SK-N-SH treated with all-trans-retinoic acid at 6 μM for 48 hours (cell line): Measurements from ENCODE around the gene QRFP.

Source experiments
- ATAC-seq: fragments of 200-7000 bp; cut with Tn5 transposase; 3 replicates; pipeline ENCODE4 v1.9.1; 2020; ENCODE audit warnings: mild to moderate bottlenecking, moderate library complexity
- ARNTL ChIP-seq: fragments of 450-650 bp; formaldehyde crosslinking; IDR thresholded peaks from 2 replicates; pipeline ENCODE4 v1.5.0; 2020; ENCODE audit warnings: low read depth, mild to moderate bottlenecking, moderate library complexity, borderline replicate concordance
- BACH2 ChIP-seq: fragments of 250-450 bp; sonication (Bioruptor Pico); IDR thresholded peaks from 2 replicates; pipeline ENCODE4 v1.9.0; 2021; ENCODE audit warnings: mild to moderate bottlenecking, borderline replicate concordance
- CREB5 ChIP-seq: fragments of 250-450 bp; sonication (Bioruptor Pico); IDR thresholded peaks from 2 replicates; pipeline ENCODE4 v1.5.1; 2020; ENCODE audit warnings: low read depth, mild to moderate bottlenecking, moderate library complexity
- CSDC2 ChIP-seq: fragments of 250-450 bp; sonication (Bioruptor Pico); IDR thresholded peaks from 2 replicates; pipeline ENCODE4 v1.5.0; 2020; ENCODE audit warnings: mild to moderate bottlenecking, moderate library complexity
- CSRNP3 ChIP-seq: fragments of 250-450 bp; sonication (Bioruptor Pico); IDR thresholded peaks from 2 replicates; pipeline ENCODE4 v1.5.1; 2021; ENCODE audit warnings: mild to moderate bottlenecking, moderate library complexity
- ESRRG ChIP-seq: fragments of 250-450 bp; sonication (Bioruptor Pico); IDR thresholded peaks from 2 replicates; pipeline ENCODE4 v1.6.1; 2021; ENCODE audit warnings: mild to moderate bottlenecking
- GLIS3 ChIP-seq: fragments of 250-450 bp; sonication (Bioruptor Pico); IDR thresholded peaks from 2 replicates; pipeline ENCODE4 v1.5.0; 2020; ENCODE audit warnings: mild to moderate bottlenecking, moderate library complexity
- ISL1 ChIP-seq: fragments of 250-450 bp; sonication (Bioruptor Pico); IDR thresholded peaks from 2 replicates; pipeline ENCODE4 v2.1.2; 2022; ENCODE audit warnings: mild to moderate bottlenecking, moderate library complexity
- OSR1 ChIP-seq: fragments of 250-450 bp; sonication (Bioruptor Pico); IDR thresholded peaks from 2 replicates; pipeline ENCODE4 v1.8.0; 2022; ENCODE audit warnings: moderate library complexity, mild to moderate bottlenecking, inconsistent platforms
- PATZ1 ChIP-seq: fragments of 250-450 bp; sonication (Bioruptor Pico); IDR thresholded peaks from 2 replicates; pipeline ENCODE4 v1.8.0; 2020; ENCODE audit warnings: mild to moderate bottlenecking, moderate library complexity, borderline replicate concordance
- POU6F1 ChIP-seq: fragments of 250-450 bp; sonication (Bioruptor Pico); IDR thresholded peaks from 2 replicates; pipeline ENCODE4 v1.8.0; 2021; ENCODE audit warnings: low read depth, mild to moderate bottlenecking, moderate library complexity, borderline replicate concordance
- PPARA ChIP-seq: fragments of 250-450 bp; sonication (Bioruptor Pico); IDR thresholded peaks from 2 replicates; pipeline ENCODE4 v1.5.0; 2020; ENCODE audit warnings: mild to moderate bottlenecking, borderline replicate concordance
- RARB ChIP-seq: fragments of 250-450 bp; sonication (Bioruptor Pico); IDR thresholded peaks from 2 replicates; pipeline ENCODE4 v1.8.0; 2021; ENCODE audit warnings: mild to moderate bottlenecking, moderate library complexity
- SNAI2 ChIP-seq: fragments of 250-450 bp; sonication (Bioruptor Pico); IDR thresholded peaks from 2 replicates; pipeline ENCODE4 v1.5.0; 2020; ENCODE audit warnings: mild to moderate bottlenecking, moderate library complexity
- TCF4 ChIP-seq: fragments of 250-450 bp; sonication (Bioruptor Pico); IDR thresholded peaks from 2 replicates; pipeline ENCODE4 v1.8.0; 2021; ENCODE audit warnings: mild to moderate bottlenecking, moderate library complexity, borderline replicate concordance
- TOX ChIP-seq: fragments of 250-450 bp; sonication (Bioruptor Pico); IDR thresholded peaks from 2 replicates; pipeline ENCODE4 v1.8.0; 2021; ENCODE audit warnings: mild to moderate bottlenecking, moderate library complexity, borderline replicate concordance
- TSHZ2 ChIP-seq: fragments of 250-450 bp; sonication (Bioruptor Pico); IDR thresholded peaks from 2 replicates; pipeline ENCODE4 v1.5.0; 2020; ENCODE audit warnings: mild to moderate bottlenecking, moderate library complexity
- ZC3H10 ChIP-seq: fragments of 250-450 bp; sonication (Bioruptor Pico); IDR thresholded peaks from 2 replicates; pipeline ENCODE4 v1.5.1; 2021; ENCODE audit warnings: mild to moderate bottlenecking, moderate library complexity
- ZFP3 ChIP-seq: fragments of 250-450 bp; sonication (Bioruptor Pico); IDR thresholded peaks from 2 replicates; pipeline ENCODE4 v1.5.0; 2020; ENCODE audit warnings: mild to moderate bottlenecking, moderate library complexity
- ZFP30 ChIP-seq: fragments of 450-650 bp; formaldehyde crosslinking; IDR thresholded peaks from 2 replicates; pipeline ENCODE4 v1.5.0; 2022; ENCODE audit warnings: mild to moderate bottlenecking, moderate library complexity
- ZNF565 ChIP-seq: fragments of 450-650 bp; formaldehyde crosslinking; conservative IDR thresholded peaks from 2 replicates; pipeline ENCODE4 v1.5.0; 2020; ENCODE audit warnings: low read depth, mild to moderate bottlenecking, moderate library complexity
- ZNF70 ChIP-seq: fragments of 450-650 bp; formaldehyde crosslinking; IDR thresholded peaks from 2 replicates; pipeline ENCODE4 v1.5.0; 2020; ENCODE audit warnings: mild to moderate bottlenecking, moderate library complexity
- ZNF8 ChIP-seq: fragments of 450-650 bp; formaldehyde crosslinking; IDR thresholded peaks from 2 replicates; pipeline ENCODE4 v1.5.0; 2020; ENCODE audit warnings: mild to moderate bottlenecking, moderate library complexity

QRFP gene

GRCh38 chr9:130880599-130881220 is 15.9 kb downstream of the QRFP start:
- no peak for ATAC-seq

GRCh38 chr9:130879863-130880411 is 16.7 kb downstream of the QRFP start:
- no peak for ATAC-seq
- no peak for TF ChIP-seq CSDC2

More at GRCh38 chr9:130880599-130881220, 15.9 kb downstream of the QRFP start:
- TF ChIP-seq TSHZ2 (CRISPR knock-in tag) (no peak), PPARA (CRISPR knock-in tag) (no peak), CSRNP3 (no peak), ZFP3 (CRISPR knock-in tag) (no peak), ZC3H10 (CRISPR knock-in tag) (no peak)

- ATAC-seq, result no peak
Observed at GRCh38 chr9:130878295-130878694, 18.3 kb downstream of the QRFP start.

GRCh38 chr9:130877300-130877699 is 19.3 kb downstream of the QRFP start:
- ATAC-seq, result no peak
- TF ChIP-seq CREB5 (CRISPR knock-in tag) (no peak), ZNF565 (CRISPR knock-in tag) (no peak), SNAI2 (CRISPR knock-in tag) (no peak), CSDC2 (no peak), OSR1 (CRISPR knock-in tag) (no peak), ESRRG (no peak), PATZ1 (CRISPR knock-in tag) (no peak), TOX (CRISPR knock-in tag) (no peak), ISL1 (no peak)

More at GRCh38 chr9:130878295-130878694, 18.3 kb downstream of the QRFP start:
- TF ChIP-seq TCF4 (CRISPR knock-in tag), result no peak

GRCh38 chr9:130874783-130875182 is 21.8 kb downstream of the QRFP start:
- ATAC-seq, result no peak
- TF ChIP-seq CREB5 (CRISPR knock-in tag) (no peak), TOX (CRISPR knock-in tag) (no peak), ZNF70 (CRISPR knock-in tag) (no peak), POU6F1 (CRISPR knock-in tag) (no peak), RARB (CRISPR knock-in tag) (no peak), ARNTL (CRISPR knock-in tag) (no peak), BACH2 (CRISPR knock-in tag) (no peak), ZNF565 (CRISPR knock-in tag) (no peak), ZFP30 (CRISPR knock-in tag) (no peak), GLIS3 (CRISPR knock-in tag) (no peak), ESRRG (no peak), ZC3H10 (CRISPR knock-in tag) (no peak), OSR1 (CRISPR knock-in tag) (no peak), ZNF8 (CRISPR knock-in tag) (no peak)
